Measurements from ENCODE around the gene GCH1.
"Not testable (repeated sequence)": the region's sequence is repeated elsewhere in the genome, so short reads cannot be mapped to it uniquely, and the experiment has no call there.

GCH1 gene, protein sequence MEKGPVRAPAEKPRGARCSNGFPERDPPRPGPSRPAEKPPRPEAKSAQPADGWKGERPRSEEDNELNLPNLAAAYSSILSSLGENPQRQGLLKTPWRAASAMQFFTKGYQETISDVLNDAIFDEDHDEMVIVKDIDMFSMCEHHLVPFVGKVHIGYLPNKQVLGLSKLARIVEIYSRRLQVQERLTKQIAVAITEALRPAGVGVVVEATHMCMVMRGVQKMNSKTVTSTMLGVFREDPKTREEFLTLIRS

DNA sequence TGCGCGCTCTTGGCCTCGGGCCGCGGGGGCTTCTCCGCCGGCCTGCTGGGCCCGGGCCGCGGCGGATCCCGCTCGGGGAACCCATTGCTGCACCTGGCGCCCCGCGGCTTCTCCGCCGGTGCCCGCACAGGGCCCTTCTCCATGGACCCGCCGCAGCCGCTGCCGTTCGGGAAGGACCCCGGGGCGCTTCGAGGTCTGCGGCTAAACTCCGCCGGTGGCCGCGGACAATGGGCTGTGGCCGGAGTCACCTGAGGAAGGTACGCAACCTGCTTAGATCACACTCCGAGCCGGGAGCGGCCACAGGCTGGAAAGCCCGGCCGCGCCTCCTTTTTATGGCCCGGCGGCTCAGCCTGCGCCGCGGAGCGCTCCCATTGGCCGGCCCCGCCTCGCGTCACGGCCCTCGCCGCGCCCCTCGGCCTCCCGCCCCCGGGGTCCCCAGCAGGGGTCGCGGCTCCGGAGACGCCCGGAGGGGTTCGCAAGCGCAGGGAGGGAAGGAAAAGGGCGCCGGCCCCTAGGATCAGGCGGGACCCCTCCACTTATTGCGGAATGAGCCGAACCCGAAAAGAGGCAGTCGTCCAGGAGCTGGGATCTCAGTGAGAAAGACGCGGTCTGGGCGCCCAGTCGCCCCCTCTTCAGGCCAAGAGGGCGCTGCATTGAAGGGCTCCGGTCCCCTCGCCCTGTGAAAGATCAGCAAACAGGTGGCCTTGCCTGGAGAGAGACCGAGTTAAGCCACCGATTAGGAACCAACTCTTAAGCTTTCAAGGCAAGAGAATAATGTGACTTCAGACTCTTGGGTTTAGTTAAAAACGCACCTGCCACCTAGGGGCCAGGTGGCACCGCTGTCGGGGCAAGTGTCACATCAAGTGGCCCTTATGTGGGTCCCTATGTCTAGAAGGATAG lies at the start of gene GCH1:
Gene GCH1, minus strand, starts transcription at position 306 of the 900 bp plus-strand sequence. Its CDS starts 163 bp downstream, at position 143.
- DNase-seq = peak; percentile 72

DNA sequence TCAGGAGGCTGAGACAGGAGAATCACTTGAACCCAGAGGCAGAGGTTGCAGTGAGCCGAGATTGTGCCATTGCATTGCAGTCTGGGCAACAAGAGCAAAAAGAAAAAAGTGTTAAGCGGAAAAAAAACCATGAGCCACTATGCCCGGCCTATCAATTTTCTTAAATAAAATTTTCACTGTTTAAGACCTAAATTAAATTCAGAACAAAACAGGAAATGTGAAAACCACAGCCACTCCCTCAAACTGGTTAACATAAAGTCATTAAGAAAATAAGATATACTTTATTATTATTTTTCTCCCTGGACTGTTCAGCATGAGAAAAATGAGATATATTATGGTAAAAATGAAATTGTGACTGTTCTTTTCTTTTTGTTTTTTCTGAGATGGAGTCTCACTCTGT lies 44.6 kb upstream of the GCH1 start:
- no peak for DNase-seq

DNA sequence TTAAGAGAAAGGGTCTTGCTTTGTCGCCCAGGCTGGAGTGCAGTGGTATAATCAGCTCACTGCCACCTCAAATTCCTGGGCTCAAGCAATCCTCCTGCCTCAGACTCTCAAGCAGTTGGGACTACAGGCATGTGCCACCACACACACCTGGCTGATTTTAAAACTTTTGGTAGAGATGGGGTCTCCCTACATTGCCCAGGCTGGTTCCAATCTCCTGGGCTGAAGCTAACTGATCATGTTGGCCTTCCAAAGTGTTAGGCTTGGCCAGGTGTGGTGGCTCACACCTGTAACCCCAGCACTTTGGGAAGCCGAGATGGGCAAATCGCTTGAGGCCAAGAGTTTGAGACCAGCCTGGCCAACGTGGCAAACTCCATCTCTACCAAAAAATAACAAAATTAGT lies 43.9 kb upstream of the GCH1 start:
- DNase-seq = no peak

DNA sequence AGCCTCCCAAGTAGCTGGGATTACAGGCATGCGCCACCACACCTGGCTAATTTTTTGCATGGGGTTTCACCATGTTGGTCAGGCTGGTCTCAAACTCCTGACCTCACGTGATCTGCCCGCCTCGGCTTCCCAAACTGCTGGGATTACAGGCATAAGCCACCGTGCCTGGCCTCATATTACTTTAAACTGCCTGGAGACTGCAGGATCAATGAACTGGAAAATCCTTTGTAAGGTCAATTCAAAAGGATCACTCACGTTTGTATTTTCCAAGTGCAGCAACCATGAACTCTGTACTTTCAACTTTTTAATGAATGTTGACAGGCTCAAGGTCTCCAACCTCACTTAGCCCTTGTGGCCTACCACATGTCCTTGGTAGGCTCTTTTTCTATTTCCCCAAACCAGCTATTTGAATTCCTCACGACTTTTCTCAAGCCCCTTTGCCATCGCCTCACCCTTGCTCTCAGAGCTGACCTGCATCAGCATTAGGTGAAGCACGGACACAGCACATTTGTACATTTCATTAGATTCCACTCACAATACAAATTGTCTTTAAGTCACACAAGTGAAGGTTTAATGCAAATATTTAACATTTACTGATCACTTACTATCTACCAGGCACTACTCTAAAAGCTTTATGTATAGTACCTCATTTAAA lies 42.2 kb upstream of the GCH1 start:
- DNase-seq = no peak

DNA sequence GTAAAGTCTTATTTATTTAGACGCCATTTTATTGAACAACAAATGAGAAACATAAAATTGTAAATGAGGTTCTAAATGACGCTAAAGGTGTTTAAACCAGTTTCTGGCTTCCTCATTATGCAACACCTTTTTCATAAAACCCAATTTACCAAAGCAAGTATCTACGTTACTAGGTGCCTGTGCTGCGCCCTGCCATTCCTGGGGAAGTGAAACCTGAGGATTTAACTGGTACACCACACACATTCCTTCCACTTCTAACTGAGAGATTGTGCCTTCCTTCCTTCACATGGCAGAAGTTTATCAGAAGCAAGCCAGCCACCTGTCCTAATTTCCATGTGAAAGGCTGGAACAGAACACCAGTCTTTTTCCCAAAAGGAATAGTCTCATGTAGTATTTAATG lies 40.3 kb upstream of the GCH1 start:
- DNase-seq = no peak

DNA sequence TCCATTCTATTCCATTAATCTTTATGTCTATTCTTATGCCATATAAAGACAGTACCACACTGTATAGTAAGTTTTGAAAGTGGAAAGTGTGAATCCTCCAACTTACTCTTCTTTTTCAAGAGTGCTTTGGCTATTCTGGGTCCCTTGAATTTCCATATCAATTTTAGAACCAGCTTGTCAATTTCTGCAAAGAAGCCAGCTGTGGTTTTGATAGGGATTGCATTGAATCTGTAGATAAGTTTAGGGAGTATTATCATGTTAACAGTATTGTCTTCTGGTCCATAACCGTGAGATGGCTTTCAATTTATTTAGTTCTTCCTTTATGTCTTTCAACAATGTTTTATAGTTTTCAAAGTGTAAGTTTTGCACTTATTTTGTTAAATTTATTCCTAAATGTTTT lies 34.2 kb upstream of the GCH1 start:
- no peak for DNase-seq

DNA sequence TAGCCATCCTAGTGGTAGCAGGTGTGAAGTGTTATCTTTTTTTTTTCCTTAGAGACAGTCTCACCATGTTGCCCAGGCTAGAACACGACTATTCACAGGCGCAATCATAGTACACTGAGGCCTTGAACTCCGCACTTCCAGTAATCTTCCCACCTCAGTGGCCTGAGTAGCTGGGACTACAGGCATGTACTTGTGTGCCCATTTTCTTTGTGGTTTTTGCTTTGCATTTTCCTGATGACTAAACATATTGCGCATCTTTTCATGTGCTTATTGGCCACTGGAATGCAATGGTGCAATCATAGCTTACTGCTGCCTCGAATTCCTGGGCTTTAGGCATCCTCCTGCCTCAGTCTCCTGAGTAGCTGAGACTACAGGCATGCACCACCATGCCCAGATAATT lies 33.3 kb upstream of the GCH1 start:
- DNase-seq = no peak

DNA sequence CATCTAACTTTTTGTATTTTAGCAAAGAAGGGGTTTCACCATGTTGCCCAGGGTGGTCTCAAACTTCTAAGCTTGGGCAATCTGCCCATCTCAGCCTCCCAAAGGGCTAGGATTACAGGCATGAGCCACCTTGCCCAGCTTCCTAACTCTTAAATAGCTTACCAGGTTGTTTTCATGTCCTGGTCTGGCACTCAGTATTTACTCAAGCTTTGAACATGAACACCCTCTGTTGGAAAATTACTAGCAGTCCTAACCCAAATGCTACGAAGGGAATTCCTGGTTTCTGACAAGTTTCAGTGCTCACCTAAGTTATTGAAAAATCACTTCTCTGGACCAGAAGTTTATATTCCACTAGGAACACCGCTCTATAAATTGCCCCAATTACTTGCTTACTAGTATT lies 32.5 kb upstream of the GCH1 start:
- no peak for DNase-seq

DNA sequence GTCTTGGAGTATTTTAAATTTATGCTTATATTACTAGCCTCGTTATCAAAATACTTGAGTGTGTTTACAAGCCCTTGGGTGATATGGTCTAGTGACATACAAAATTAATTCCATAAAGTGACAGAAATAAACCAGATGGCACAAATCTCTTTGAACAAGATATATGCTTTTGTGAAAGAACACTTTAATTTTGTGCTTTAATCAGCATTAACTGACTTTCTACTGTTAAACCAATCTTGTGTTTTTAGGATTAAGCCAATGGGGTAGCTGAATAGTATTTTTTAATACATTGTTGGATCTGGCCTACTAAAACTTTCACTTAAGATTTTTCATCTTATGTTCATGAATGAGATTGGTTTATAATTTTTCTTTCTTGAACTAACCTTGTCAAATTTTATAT lies 30.4 kb upstream of the GCH1 start:
- no peak for DNase-seq

DNA sequence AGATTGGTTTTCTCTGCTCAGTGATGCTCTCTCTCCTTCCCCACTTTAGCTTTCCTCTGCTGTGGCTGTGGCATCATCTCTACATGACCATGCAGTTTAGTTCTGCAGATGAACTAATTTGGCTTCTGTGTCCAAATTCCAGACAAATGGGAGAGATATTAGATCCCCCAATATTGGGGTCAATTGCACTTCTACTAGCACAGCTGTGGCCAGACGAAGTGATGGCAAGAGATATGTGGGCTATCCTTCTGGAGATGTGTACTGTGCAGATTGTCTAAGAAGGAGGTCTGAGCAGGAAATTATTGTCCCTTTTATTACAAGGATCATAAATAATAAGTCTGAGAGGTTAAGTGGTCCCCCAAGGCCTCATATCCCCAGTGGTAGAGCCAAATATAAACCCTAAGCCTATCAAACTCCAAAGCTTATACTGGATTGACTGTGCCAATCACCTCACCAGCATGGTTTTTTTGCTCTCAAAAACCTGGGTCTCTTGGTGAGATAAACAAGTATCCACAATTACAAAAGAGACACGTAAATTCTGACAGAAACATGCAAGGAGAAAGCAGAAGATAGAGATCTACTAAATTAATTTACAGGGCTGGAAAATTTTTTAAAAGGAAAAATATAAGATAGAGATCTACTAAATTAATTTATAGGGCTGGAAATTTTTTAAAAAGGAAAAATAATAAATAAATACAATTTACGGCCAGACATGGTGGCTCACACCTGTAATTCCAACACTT lies 29.1 kb upstream of the GCH1 start:
- DNase-seq = no peak

DNA sequence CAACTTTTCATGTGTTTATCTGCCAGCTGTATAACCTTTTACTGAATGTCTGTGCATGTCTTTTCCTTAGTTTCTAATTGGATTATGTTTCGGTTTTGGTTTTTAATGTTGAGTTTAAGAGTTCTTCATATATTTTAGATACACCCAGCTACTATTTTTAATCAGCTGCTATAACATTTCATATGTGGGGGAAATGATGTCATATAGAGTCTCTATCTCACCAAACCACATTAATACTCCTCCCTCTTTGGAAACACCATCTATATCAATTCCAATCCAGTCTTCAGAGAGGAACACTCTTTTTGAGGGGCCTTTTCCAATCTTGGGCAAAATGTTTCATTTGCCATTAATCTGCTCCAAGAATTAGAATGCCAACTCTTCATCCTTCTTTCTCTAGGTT lies 28.5 kb upstream of the GCH1 start:
- no peak for DNase-seq

DNA sequence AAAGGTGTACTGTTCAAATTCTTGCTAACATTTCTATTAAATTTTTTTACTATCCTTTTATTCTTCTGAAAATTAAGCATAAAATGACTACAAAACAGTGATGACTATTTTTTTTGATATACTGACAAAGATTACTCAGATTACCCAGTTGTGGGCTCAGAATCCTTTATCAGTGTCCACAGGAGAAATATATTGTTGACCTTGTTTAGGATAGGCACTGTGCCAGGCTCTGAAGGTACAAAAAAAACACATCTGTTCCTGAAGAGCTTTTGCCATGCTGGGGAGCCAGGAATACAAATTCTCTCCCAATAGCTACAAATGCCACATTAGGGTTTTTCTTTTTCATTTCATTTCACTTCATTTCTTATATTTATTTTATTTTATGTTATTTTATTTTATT lies 26.9 kb upstream of the GCH1 start:
- DNase-seq = no peak

DNA sequence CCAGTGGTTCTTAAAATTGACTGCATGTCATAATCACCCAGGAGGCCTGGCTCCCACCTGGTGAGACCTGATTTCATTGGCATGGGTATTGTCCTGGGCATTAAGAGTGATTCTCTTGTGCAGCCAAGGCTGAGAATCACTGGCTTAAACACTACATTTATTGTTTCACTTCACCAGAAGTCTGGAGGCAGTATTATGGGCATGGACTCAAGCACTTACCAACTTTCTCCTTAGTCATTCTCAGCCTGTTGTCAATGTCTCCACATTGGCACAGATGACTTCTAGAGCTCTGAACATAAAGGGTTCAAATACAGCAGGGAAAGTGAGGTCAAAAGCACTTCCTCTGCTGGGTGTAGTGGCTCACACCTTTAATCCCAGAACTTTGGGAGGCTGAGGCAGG lies 25.6 kb upstream of the GCH1 start:
- DNase-seq = no peak

DNA sequence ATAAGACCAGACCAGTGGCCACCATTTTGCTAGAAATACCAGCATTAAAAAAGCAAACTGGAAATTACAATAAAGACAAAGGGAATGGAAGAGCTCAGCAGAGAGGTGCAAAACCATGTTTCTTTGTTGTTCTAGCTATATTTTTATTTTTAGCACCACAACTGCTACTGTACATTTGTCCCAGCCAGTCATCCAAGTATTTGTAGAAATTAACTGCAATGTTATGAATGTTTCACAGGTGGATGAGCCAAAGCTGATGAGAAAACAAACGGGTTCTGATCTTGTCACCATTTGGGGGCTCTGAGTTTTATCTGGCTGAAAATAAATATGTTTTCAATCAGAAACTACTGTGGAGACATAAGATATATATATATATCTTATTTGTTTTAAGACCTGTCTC lies 24.9 kb upstream of the GCH1 start:
- no peak for DNase-seq

DNA sequence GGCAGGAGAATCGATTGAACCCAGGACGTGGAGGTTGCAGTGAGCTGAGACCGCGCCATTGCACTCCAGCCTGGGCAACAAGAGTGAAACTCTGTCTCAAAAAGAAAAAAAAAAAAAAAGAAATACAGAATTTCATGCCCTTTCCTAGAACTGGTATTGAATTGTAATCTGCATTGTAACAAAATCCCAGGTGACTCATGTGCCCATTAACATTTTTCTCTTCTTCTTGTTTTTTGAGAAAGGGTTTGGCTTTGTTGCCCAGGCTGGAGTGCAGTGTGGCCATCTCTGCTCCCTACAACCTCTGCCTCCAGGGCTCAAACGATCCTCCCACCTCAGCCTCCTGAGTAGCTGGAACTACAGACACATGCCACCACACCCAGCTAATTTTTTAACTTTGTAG lies 23.9 kb upstream of the GCH1 start:
- not testable (repeated sequence) for DNase-seq

DNA sequence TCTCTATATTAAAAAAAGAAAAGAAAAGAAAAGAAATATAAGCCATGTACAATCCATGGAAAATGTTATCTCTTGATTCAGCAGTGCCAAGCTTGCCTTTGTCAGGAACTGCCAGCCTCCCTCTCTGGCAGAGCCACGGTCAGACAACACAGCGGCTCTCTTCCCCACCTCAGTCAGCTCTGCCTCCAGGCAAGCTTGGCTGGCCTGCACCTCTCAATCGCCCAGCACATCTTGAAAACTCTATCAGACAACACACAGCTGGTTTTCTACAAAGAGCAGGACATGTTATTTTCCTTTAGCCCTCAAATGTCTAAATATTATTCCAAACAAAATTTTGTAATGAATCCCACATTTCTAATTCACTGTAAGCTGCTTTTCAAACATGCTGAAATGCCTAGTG lies 20.0 kb upstream of the GCH1 start:
- no peak for DNase-seq

DNA sequence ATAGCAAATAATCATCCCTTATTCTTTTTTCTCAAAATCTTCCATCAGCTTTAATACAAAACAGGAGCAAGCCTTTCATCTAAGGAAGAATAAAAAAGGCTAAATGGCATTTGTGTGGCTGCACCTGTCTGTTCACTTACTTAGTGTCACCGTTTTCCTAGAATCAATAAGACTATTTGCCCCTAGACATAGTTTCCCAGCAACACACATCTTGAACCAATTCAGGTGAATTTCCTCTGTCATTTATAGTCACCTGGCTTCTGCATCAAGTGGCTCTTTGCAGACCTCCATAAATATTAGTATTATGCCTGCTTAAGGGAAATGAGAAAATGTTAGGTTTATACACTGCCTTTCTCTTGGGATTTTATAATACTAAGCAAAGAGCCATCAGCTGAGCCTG lies 17.4 kb upstream of the GCH1 start:
- DNase-seq = no peak

DNA sequence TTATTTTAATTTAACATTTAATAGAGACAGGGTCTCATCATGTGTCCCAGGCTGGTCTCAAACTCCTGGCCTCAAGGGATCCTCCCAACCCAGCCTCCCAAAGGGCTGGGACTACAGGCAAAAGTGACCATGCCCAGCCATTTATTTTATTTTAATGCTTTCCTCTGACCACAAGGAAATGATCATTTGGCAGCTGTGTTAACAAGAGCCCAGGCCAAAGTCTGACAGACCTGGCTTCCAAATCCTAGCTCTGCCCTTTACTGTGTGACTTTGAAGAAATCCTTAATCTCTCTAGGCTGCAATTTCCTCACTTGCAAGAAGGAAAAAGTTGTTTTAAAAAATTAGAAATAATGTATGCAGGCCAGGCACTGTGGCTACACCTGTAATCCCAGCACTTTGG lies 16.7 kb upstream of the GCH1 start:
- no peak for DNase-seq

DNA sequence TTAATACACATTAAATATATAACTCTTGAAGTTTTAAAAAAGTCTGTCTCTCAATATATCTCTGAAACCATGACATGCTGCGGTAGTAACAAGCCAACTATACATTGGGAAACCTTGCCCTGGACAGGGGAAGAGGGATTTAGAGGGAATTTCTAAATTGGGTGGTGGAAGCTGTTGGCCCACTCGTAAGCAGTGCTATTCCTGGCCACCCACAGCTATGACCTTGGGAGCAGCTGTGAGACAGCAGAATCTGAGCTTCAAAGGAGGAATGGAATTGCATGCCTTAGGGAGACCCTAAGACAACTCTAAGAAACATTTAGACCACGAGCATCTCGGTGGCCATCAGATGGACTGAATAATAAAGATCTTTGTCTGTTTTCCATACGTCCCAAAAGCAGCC lies 15.8 kb upstream of the GCH1 start:
- no peak for DNase-seq

DNA sequence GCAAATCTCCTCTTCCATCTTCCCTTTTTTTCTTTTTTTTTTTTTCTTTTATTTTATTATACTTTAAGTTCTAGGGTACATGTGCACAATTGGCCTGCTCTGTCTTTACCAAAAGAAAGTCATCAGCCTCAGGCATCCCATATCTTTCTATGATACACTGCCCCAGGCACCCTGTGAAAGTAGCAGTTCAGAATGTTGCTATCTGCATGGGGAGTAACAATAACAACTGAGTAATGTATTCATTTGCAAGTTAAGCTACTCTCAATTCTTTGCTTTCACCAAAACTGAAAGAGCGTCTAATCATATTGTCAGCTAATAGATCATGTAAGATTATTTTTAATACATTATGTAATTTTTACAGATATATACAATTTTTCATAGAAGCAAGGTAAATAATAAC lies 13.5 kb upstream of the GCH1 start:
- no peak for DNase-seq

DNA sequence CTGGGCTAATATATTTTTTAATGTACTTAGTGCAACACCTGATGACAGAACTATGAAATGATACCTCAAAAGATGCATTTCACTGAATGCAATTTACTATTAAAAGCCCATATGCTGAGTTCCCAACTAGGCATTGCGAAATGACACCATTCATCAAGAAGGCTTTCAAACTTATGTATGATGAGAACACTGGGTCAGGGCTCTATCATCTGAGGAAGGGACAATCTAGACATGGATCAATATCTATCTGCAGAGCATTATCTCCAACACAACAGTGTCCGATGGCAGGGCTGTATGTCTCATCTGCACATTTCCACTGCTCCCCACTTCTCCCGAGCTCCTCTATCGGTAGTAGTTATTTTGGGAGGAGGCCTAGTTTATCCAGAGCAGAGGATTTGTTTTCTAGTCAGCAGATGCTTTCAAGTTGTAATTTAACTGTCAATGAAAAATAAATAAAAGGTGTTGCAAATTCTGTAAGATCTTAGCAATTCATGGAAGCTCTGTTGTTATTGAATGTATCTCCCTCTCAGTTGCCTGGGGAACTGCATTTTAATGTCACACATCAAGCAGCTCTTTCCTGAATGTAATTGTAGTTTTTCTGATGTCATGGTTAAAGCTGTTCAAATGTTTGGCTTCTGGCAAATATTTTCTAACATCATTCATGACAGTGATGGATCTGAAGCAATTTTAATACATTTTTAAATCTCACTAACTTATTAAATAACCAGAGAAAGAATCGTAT lies 7.4 kb upstream of the GCH1 start:
- DNase-seq = no peak

DNA sequence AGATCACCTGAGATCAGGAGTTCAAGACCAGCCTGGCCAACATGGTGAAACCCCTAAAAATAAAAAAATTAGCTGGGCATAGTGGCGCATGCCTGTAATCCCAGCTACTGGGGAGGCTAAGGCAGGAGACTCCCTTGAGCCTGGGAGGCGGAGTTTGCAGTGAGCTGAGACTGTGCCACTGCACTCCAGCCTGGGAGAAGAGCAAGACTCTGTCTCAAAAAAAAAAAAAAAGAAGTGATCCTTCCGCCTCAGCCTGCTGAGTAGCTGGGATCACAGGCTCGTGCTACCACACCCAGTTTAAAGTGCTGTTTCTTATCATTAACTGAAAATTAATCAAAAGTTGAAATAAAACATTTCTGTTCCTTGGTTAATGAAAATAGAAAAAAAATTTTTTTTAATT lies 6.3 kb upstream of the GCH1 start:
- DNase-seq = not testable (repeated sequence)

DNA sequence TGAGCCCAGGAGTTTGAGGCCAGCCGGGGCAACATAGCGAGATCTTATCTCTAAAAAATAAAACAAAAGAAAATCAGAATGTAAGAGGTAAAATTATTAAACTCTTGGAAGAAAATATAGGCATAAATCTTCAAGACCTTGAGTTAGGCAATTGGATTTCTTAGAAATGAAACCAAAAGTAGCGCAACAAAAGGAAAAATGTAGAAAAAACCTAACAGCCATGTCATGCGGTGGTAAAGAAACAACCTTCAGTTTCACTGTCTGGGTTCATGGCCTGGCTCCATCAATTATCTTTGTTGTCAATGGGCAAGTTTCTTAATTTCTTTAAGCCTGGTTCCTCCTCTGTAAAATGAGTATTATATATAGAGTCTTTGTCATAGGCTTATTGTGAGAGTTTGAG lies 5.6 kb upstream of the GCH1 start:
- no peak for DNase-seq

Data from NCI-H524 treated with DMSO at 0.1 percent for 48 hours (cell line).